ENCODE measurements around the gene CFAP70.

The CFAP70 gene

DNA sequence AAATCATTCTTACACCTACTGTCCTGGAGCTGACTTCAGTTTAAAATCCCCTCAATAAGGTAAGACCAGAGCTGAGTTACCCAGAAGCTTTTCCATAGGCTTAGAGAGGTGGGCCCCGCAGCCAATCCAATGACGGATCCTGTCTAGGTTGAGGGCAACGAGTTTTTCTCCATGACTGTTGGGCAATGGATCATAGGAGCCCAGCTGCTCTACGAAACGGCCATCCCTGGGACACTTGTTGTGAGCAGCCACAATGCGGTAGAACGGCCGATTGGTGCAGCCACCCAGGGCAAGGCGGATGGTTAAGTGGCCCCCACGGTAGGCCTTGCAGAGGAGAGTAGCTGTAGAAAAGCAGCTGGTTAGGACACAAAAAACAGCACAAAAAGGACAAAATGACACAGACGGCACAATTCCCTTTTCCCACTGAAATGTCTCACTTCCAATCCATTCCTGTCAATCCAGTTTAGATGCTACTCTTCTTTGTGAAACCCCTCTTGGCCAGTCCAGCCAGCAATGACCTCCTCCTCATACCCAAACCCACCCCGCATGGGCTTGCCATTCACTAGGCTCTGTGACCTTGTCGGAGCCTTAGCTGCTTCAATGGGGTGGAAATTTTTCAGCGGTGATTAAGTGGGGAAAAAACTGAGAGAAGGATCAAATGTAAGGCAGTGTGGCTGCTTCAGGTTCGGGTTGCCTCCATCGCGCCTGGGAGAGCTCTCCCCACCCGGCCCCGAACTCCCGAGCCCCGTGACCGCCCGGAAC, 106.8 kb downstream of the CFAP70 start:
- peak in 1 of 2 experiments; percentile 36 for DNase-seq

DNA sequence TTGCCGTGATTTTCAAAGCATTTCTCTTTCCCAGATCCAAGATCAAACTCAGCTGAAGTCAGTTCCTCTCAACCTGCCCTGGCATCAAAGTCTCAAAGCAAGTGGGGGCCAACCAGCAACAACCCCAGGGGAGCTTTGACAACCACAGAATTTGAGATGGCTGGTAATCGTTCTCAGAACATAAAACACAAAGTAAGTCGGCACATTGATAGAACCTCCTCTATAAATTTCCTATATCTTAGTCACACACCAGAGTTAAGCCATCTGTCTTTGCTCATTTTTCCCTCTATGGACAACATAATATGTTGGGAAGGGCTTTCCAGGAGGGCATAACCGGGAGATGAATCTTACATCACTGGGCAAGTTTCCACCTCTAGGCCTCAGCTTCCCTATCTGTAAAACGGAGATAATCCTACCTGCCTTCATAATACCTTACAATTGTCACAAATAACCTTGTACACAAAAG, 110.4 kb downstream of the CFAP70 start:
- no peak for DNase-seq

GRCh38 chr10:73247509-73248258, 111.0 kb downstream of the CFAP70 start:
- no peak for DNase-seq

DNA sequence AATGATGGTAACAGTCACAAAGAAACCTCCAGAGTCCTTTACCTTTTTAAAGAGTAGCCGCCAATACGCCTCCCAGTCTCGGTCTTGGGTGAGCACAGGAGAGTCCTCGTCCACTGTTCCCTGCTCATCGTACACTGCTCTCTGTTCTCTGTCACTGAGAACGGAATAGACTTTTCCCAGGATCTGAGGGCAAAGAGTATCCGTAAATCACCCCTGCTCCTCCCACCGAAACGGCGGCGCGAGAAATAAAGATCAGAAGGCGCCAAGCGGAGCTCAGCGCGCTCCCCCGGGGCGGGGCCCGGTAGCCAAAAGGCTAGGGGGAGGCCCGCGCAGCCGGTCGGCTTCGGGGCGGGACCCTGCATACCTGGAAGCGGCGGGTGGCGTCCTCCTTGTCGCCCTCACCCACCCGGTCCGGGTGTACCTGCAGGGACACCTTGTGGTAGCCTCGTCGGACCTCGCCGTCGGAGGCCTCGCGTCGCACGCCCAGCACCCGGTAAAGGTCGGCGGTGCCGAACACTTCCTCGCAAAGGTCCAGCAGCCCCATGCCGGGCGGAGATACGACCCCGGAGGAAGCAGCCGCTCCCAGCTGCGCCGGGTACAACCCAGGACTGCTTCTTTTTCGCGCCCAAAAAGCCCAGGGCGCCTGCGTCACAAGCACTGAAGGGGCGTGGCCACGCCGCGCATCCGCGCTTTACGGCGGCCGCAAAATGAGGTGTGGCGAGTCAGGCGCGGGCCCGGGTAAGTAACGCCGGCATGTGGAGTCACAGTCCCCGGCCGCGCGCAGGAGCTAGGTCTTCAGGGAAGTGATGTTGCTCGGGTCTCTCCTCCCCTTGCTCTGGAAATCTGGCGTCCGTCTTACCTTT, 111.8 kb downstream of the CFAP70 start, which contains the start of gene DNAJC9:
Gene DNAJC9 (minus strand): TSS at position 610 of the 863 bp plus-strand sequence. CDS start 66 bp downstream, at position 544.
- DNase-seq, result peak; percentile 100

DNA sequence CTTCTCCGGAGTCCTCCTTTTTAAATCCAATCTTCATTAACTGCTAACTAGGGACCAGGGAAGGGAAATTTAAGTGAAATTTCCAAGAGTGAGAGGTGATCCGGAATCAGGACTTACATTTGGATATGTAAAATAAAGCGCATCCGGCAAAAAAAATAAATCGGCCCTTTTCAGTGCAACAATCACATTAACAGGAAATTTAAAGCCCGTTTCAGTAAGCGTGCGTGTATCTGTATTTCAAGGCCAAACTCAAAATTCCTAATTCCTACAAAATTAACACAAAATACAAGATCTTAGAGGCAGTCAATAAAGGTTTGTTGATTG, 112.4 kb downstream of the CFAP70 start:
- DNase-seq, result no peak

DNA sequence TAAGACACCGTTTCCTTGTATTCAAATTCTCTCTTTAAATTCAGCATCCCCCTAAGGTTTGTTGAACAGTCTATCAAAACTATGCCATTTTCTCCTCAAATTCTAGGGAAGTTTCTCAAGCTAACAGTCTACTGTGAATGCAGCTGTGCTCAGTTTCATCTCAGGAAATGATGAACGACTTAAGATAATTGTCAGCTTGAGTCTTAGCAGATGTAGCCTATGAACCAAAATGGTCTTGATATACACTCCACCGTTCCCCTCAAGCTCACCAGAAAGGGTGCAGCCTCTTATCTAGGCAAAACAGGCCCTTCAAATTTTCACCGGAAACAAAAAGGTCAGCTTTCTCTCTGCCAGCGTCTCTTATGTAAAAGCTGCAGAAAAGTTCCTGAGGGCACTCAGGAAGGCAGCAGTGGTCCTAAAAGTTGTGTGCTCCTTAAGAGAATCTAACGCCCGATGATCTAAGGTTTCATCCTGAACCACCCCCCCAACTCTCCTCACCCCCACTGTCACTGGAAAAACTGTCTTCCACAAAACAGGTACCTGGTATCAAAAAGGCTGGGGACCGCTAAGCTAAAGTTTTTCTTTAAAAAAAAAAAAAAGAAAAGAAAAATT, 113.7 kb downstream of the CFAP70 start:
- no peak for DNase-seq

DNA sequence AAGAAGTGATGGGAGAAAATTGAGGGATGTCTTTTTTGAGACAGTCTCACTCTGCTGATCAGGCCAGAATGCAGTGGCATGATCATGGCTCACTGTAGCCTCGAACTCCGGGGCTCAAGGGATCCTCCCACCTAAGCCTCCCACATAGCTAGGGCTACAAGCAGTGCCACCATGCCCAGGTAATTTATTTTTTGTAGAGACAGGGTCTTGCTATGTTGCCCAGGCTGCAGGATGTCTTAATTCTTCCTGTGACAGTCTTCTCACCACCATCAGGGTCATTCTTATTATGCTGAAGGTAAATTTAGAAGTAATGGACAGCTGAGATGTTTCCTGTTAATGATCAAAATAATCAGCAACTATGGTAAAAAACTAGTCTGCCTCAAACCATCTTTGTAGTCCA, 118.8 kb downstream of the CFAP70 start:
- DNase-seq, result no peak

DNA sequence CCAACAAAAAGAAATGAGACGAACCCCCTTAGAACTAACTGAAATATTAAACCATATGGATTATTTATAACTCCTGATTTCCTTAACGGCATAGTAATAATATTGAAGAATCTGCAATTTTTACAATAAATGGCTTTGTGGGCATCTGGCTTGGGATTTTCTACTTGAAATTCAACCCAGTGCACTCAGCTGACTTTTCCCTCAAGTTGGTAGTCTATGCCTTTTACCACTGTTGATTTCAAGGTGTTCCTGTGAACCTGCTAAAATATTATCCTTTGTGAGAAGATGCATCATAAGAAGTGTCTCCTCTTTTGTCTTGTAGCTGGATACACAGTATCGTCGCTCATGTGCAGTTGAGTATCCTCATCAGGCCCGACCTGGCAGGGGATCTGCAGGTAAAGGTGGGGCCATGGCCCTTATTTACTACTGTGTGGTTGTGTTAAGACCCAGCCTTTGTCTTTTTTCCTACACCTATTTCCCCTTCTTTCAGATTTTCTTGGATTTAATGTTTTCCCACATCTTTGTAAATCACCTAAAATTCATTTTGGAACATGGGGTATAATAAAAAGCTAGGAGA, 119.6 kb downstream of the CFAP70 start:
- no peak for DNase-seq

GRCh38 chr10:73234695-73235094, 124.0 kb downstream of the CFAP70 start:
- DNase-seq, result no peak

DNA sequence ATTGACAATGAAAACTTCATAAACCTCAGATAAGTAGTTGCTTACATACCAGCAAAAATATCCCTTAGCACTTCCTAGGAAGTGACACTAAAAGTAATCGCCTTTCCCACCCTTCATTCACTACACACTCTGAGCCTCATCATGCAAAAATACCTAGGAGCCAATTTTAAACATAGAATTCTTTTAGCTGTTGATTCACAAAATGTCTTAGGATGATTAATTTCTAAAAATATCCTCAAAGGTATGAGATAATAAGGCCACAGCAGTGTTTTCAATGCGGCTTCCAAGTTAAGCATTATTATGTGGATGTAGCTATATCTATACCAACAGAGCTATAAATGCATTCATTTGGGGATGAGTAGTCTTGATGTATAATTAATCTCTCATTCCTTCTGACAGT, 124.8 kb downstream of the CFAP70 start:
- DNase-seq, result no peak

GRCh38 chr10:73232887-73233286, 125.8 kb downstream of the CFAP70 start:
- DNase-seq, result no peak

GRCh38 chr10:73229567-73229966, 129.1 kb downstream of the CFAP70 start:
- no peak for DNase-seq

GRCh38 chr10:73228247-73228646, 130.4 kb downstream of the CFAP70 start:
- no peak for DNase-seq

DNA sequence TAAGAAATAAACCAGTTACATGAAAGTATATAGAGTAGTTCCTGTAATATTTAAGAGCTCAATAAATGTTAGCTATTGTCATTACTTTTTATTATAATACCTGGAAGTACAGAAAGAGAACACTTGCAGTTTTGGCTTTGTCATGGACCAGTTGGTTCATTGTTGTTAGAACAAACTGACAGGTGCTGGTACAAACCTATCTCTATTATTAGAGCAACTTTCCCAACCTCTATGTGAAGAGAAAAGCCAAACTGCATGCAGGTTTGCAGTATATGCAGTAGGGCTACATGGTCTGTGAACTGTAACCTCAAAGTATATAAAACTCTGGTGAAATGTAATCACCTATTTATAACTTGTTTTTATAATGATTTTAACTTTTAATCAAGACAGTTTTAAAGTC, 132.0 kb downstream of the CFAP70 start:
- no peak for DNase-seq

DNA sequence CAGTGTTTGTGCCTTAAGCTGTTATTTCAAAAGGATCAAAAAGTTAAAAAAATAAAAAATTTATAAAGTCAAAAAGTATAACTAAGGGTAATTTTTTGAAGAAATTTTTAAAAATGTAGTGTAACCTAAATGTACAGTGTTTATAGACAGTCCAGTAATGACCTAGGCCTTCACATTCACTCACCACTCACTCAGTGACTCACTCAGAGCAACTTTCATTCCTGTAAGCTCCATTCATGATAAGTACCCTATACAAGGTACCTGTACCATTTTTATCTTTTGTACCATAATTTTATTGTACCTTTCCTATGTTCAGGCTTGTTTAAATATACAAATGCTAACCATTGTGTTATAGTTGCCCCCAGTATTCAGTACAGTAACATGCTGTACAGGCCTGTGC, 133.1 kb downstream of the CFAP70 start:
- DNase-seq, result no peak

DNA sequence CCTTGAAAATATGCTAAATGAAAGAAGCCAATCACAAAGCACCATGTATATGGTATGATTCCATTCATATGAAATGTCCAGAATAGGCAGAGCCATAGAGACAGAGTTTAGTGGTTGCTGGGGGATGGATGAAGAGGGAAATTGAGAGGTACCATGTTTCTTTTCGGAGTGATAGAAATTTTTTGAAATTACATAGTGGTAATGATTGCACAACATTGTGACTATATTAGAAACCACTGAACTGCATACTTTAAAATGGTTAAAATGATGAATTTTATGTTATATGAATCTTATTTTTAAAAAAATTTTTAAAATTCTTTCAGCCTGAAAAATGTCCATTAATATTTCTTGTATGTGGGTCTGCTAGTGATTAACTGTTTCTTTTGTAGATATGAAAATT, 137.7 kb downstream of the CFAP70 start:
- no peak for DNase-seq

- DNase-seq, result no peak
Observed at GRCh38 chr10:73219384-73219783, 139.3 kb downstream of the CFAP70 start.

DNA sequence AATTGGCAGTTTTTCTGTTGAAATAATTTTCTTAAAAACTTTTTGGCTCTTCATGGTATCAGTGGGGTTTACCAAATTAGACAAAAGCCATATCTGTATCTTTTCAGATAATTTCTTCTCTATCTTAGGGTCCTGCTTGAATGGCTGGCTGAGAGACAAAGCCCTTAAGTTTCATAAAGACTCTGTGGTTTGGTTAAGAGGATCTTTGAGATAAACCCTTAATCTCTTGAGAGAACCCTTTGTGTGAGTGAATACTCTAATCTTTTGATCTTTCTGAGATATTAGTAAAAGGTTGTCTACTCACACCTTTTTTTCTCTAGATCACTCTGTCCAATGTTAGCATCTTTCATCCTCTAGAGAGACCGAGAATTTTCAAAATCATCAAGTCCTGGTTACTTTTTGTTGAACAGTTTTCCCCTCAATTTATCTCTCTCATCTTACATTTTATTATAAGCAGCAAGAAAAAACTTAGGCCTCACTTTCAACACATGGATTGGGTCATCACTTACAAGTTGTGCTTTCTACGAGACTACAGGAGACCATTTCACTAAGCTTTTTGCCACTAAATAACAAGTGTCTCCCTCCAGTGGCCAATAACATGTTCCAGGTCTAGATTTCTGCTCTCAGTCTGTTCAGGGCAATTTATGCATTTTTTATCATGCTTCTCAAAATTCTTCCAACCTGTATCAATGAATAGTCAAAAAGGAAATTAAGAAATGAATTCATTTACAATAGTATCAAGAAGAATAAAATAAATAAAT, 140.1 kb downstream of the CFAP70 start:
- DNase-seq, result no peak

GRCh38 chr10:73217628-73218027, 141.0 kb downstream of the CFAP70 start:
- DNase-seq, result no peak

DNA sequence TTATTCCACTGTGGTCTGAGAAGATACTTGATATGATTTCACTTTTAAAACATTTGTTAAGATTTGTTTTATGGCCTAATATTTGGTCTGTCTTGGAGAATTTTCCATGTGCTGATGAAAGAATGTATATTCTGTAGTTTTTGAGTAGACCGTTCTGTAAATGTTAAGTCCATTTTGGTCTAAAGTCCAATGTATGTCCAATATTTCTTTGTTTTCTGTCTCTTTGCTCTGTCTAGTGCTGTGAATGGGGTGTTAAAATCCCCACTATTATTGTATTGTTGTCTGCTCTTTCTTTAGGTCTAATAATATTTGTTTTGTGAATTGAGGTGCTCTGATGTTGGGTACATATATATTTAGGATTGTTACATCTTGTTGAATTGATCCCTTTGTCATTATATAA, 142.9 kb downstream of the CFAP70 start:
- DNase-seq, result no peak

DNA sequence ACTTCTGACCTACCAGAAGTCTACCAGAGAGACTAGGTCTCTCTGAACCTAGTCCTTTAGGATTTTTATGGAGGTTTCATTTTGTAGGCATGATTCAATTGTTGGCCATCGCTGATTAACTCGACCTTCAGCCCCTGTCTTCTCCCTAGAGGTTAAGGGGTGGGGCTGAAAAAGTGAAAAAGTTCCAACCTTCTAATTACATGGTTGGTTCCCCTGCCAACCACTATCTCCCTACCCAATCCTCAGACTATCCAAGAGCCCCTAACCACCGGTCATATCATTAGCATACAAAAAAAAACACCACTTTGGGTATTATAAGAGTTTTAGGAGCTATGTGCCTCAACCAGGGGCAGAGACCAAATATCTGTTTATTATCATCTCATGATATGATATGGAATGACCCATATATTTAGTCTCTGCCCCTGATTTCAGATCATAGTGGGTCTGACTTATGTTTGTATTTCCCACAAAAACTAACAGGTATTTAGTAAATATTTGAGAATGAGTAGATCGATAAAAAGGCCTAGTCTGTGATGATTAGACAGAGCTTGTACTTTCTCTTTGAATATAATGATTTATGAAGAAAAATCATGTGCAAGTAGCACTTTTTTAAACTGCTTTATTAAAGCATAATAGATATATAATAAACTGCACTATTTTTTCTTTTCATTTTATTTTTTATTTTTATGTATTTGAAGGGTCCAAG, 147.4 kb downstream of the CFAP70 start:
- DNase-seq, result no peak

Measured in activated T-cell treated with anti-CD3 and anti-CD28 coated beads, Interleukin-2, amount 50 U/mL, for 48 hours (primary cell).